Omental fat pad (tissue), 4 donors: ENCODE results near the gene ATG9A. TPM values are rescaled to one million over a fixed set of nuclear protein-coding genes. Genes with fewer than 3 reads are reported as not detected.

ENCODE experiments used
- ATAC-seq: fragments of 150-250 bp; one replicate; pipeline ENCODE4 v1.9.1; 2016; ENCODE audit warnings: mild to moderate bottlenecking, moderate library complexity; ENCODE audit not compliant: low FRiP score
- DNase-seq: peaks from one replicate; pipeline ENCODE4 v3.0.0-alpha.2; 2019; ENCODE audit warnings: low spot score
- CTCF ChIP-seq, 3 donors: fragments of 450-650 bp; IDR thresholded peaks; one replicate each; pipeline ENCODE4 v1.5.1; 2016 to 2017; ENCODE audit warnings: antibody characterized with exemption in 3 of 3, mild to moderate bottlenecking in 3 of 3, moderate library complexity in 2 of 3
- total RNA-seq, 4 donors: library from RNA; depleted of rRNA; stranded (reverse); fragments of >200 nt; gene quantifications; one replicate each; pipeline ENCODE4 v1.1.0, GENCODE V29; 2016

Gene ATG9A
- total RNA-seq, 4 donors from 2014 or later, result 24.4 to 52.2 (median 38.6) TPM

DNA sequence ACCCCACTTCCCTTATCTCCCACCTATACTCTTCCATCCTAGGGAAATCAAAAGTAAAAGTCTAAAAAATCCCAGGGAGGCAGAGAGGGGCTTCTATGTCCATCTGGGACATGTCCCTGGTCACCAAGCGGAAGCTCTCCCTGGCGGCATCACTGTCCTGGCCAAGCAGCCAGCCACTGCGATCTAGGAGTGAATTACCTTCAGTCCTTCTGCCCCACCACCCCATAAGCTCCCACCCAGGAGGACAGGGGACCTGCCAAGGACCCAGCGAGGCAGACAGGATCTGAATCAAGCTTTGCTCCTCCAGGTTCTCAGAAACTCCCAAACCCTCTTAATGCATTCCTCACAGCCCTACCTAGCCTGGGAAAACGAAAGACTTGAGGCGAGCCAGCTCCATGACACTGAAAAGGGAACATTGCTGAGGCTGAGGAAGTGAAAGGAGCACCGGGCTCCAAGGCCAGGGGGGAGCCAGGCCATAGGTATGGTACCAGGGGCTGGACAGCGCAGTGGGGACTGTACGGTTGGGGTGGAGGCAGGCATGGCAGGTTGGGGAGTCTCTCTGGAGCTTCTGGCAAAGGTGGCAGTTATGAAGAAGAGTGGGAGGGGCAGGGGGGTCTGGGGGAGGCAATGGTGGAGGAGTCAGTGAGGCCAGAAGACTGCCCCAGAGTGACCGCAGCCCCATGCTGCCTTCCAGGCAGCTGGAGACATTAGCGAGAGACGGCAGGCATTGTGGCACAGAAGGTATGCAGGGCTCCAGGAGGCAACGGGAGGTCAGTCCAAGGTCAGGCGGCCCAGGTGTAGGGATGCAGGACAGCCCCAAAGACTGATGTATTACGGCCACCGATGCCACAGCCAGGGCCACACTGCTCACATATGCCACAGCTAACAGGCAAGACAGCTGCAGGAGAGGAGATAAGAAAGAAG, 56.9 kb downstream of the ATG9A start:
- DNase-seq (no peak), ATAC-seq (no peak)
- TF ChIP-seq CTCF (IDR thresholded peaks at IDR 0.05), result no peak

- TF ChIP-seq CTCF (IDR thresholded peaks at IDR 0.05), result peak in 2 of 3 donors; percentile 11 to 50
- DNase-seq, result no peak
These were observed 58.2 kb downstream of the ATG9A start for GRCh38 chr2:219171231-219171651.

GRCh38 chr2:219169930-219170654, 59.3 kb downstream of the ATG9A start, which contains the start of gene SLC23A3:
SLC23A3 (minus strand) TSS chr2:219170029; CDS start chr2:219169984, 45 bp downstream.
- TF ChIP-seq CTCF (IDR thresholded peaks at IDR 0.05), result no peak
- ATAC-seq (no peak), DNase-seq (no peak)

More at GRCh38 chr2:219171231-219171651, 58.2 kb downstream of the ATG9A start:
- peak; percentile 77 for ATAC-seq

Other genes with a start within 250 kb of the ATG9A start
- not detected for gene FEV, start 244.5 kb downstream of the ATG9A start, total RNA-seq
- not detected for gene CRYBA2, start 236.2 kb downstream of the ATG9A start, total RNA-seq
- under 1 TPM in 1 of 4 donors, not detected in 3; 0.19 TPM for gene CFAP65, start 188.1 kb downstream of the ATG9A start, total RNA-seq
- under 1 TPM in 1 of 4 donors, not detected in 3; 0.48 TPM for gene IHH, start 168.7 kb downstream of the ATG9A start, total RNA-seq
- gene NHEJ1, start 68.8 kb downstream of the ATG9A start, total RNA-seq, result 10 to 100 TPM; 13.8 to 23.2 (median 17.5) TPM
- 1 to 10 TPM; 1.0 to 2.7 (median 1.2) TPM for gene SLC23A3, start 59.6 kb downstream of the ATG9A start, total RNA-seq
- gene CNPPD1, start 52.7 kb downstream of the ATG9A start, total RNA-seq, result 10 to 100 TPM; 37.0 to 77.2 (median 43.0) TPM
- gene RETREG2, start 51.4 kb downstream of the ATG9A start, total RNA-seq, result 10 to 100 TPM; 48.5 to 73.9 (median 57.7) TPM
- gene ZFAND2B, start 22.9 kb downstream of the ATG9A start, total RNA-seq, result 10 to 100 TPM; 25.1 to 57.1 (median 40.1) TPM
- gene ABCB6, start 10.7 kb downstream of the ATG9A start, total RNA-seq, result 10 to 100 TPM; 24.1 to 35.6 (median 28.8) TPM
- 10 to 100 TPM; 13.5 to 77.4 (median 22.7) TPM for gene ANKZF1, start 170 bp upstream of the ATG9A start, total RNA-seq
- 10 to 100 TPM in 3 of 4 donors, 1 to 10 TPM in 1; 9.0 to 21.9 (median 12.3) TPM for gene GLB1L, start 15.8 kb upstream of the ATG9A start, total RNA-seq
- gene STK16, start 15.8 kb upstream of the ATG9A start, total RNA-seq, result 10 to 100 TPM in 3 of 4 donors, 1 to 10 TPM in 1; 9.8 to 18.9 (median 12.5) TPM
- not detected for gene TUBA4B, start 23.6 kb upstream of the ATG9A start, total RNA-seq
- 10 to 100 TPM; 26.9 to 74.0 (median 50.3) TPM for gene TUBA4A, start 24.3 kb upstream of the ATG9A start, total RNA-seq
- gene DNAJB2, start 49.7 kb upstream of the ATG9A start, total RNA-seq, result 10 to 100 TPM; 27.5 to 56.6 (median 46.8) TPM
- gene PTPRN, start 79.8 kb upstream of the ATG9A start, total RNA-seq, result 1 to 10 TPM in 1 of 4 donors, under 1 TPM in 1, not detected in 2; 0.12 to 1.0 TPM
- not detected for gene RESP18, start 103.1 kb upstream of the ATG9A start, total RNA-seq
- 10 to 100 TPM; 58.4 to 97.4 (median 85.7) TPM for gene DNPEP, start 158.3 kb upstream of the ATG9A start, total RNA-seq
- gene DES, start 188.7 kb upstream of the ATG9A start, total RNA-seq, result 100 to 1,000 TPM in 3 of 4 donors, 10 to 100 TPM in 1; 39.4 to 292 (median 182) TPM
- 10 to 100 TPM; 12.4 to 28.9 (median 17.7) TPM for gene SPEG, start 205.2 kb upstream of the ATG9A start, total RNA-seq